Measurements from ENCODE around the gene GIN1. TPM values are rescaled to one million over a fixed set of nuclear protein-coding genes. Genes with fewer than 3 reads are reported as not detected.

GIN1 gene
- total and polyA plus RNA-seq, 9 of the 15 experiments (the other 6 are each of a cell fraction or from before 2014, with no cell fraction given): 2.4 to 9.8 (median 7.8) TPM

DNA sequence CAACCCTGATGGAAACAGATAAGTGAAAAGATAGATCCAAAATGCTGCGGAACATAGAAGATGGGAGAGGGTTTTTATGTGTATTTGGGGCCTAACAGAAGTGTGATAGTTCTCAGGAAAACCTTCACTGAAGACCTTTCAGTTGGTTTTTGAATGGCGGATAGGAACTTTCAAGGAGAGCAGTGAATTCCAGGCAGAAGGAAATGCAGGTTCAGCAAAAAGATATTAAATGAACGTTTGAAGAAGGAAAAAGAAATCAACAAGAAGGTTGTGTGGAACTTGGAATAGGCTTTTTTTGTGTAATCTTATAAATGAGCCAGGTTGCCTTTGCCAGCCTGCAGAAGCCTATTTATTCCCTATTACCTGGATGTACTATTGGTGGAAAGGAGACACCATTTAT lies 2.3 kb upstream of the GIN1 start:
- Histone ChIP-seq H3K27ac (ENCODE audit: extremely low read depth, low read depth, low read length) (no peak overlapping the region; the same call in 2 of the 3 replicates), H3K79me2 (ENCODE audit: control insufficient read depth, insufficient read depth, low read length) (peaks cover 92% of the 10 kb centered on the region), H3K9ac (ENCODE audit: insufficient read depth in 1 of 2, low read depth in 2 of 2, low read length in 2 of 2) (peak overlapping the region; percentile 23 to 99; a peak in 3 of 4 replicates), H2AFZ (ENCODE audit: low read depth, low read length) (no peak overlapping the region), H3K4me3 (peak overlapping the region; percentile 60), H3K9me1 (ENCODE audit: control insufficient read depth, insufficient read depth, low read length) (no peaks in the 10 kb centered on the region), H4K20me1 (replicated peaks; ENCODE audit: control insufficient read depth, insufficient read depth, low read length) (no peaks in the 10 kb centered on the region), H3K27me3 (ENCODE audit: control insufficient read depth in 2 of 2, insufficient read depth in 2 of 2, low read length in 2 of 2) (no peaks in the 10 kb centered on the region), H3K36me3 (ENCODE audit: control insufficient read depth, insufficient read depth, low read length) (peaks cover 18% of the 10 kb centered on the region), H3K9me3 (replicated peaks; ENCODE audit: control insufficient read depth, insufficient read depth, low read depth, low read length) (no peaks in the 10 kb centered on the region), H3K4me1 (replicated peaks in 1 of 2; ENCODE audit: control insufficient read depth in 2 of 2, insufficient read depth in 2 of 2, low read length in 2 of 2) (peaks cover 0 to 18% of the 10 kb centered on the region in 2 experiments; a peak in 4 of 5 replicates), H3K4me2 (ENCODE audit: insufficient read depth, low read length) (peak overlapping the region; percentile 90)
- intact Hi-C loops (cut with micrococcal nuclease): loop anchor here (5.0 to 10.0 kb wide), 2 partner anchors 65 to 963 kb away; no protein-coding TSS in a partner anchor
- BruUV-seq (replicated peaks): no TSS peak
- CTCF ChIA-PET (ENCODE audit: low intra/inter-chr PET ratio): no interaction called here
- no peak for ATAC-seq
- DNase-seq (ENCODE audit: extremely low read depth in 1 of 4, low spot score in 3 of 4): no peak
- in situ Hi-C loops (cut with MboI): no loop called here
- TF ChIP-seq FOXM1 (IDR thresholded peaks at IDR 0.05; ENCODE audit: low read depth) (no peak), FOXM1 (CRISPR knock-in tag; IDR thresholded peaks at IDR 0.05; ENCODE audit: low read depth) (no peak), HNRNPK (IDR thresholded peaks at IDR 0.05; ENCODE audit: low read depth, low read length, poor library complexity, severe bottlenecking) (no peak), FOS (IDR thresholded peaks at IDR 0.05; ENCODE audit: extremely low read depth, insufficient read length) (no peak), ZNF121 (CRISPR knock-in tag; conservative IDR thresholded peaks at IDR 0.05) (no peak), ELF2 (CRISPR knock-in tag; IDR thresholded peaks at IDR 0.05) (no peak), MAFF (IDR thresholded peaks at IDR 0.05; ENCODE audit: low read length) (peak; percentile 37), GABPB2 (CRISPR knock-in tag; conservative IDR thresholded peaks at IDR 0.05) (no peak), BCOR (IDR thresholded peaks at IDR 0.05) (no peak), MAFG (tag; conservative IDR thresholded peaks at IDR 0.05) (peak; percentile 43), C11orf30 (IDR thresholded peaks at IDR 0.05; ENCODE audit: low read depth) (peak; percentile 74), ZNF316 (IDR thresholded peaks at IDR 0.05) (peak; percentile 83)
- TF ChIP-seq, protein P1, sequence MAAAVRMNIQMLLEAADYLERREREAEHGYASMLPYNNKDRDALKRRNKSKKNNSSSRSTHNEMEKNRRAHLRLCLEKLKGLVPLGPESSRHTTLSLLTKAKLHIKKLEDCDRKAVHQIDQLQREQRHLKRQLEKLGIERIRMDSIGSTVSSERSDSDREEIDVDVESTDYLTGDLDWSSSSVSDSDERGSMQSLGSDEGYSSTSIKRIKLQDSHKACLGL (CRISPR knock-in tag; IDR thresholded peaks at IDR 0.05; ENCODE audit: borderline replicate concordance, poor library complexity, severe bottlenecking): no peak
- TF ChIP-seq, protein P2, sequence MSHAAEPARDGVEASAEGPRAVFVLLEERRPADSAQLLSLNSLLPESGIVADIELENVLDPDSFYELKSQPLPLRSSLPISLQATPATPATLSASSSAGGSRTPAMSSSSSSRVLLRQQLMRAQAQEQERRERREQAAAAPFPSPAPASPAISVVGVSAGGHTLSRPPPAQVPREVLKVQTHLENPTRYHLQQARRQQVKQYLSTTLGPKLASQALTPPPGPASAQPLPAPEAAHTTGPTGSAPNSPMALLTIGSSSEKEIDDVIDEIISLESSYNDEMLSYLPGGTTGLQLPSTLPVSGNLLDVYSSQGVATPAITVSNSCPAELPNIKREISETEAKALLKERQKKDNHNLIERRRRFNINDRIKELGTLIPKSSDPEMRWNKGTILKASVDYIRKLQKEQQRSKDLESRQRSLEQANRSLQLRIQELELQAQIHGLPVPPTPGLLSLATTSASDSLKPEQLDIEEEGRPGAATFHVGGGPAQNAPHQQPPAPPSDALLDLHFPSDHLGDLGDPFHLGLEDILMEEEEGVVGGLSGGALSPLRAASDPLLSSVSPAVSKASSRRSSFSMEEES (CRISPR knock-in tag; IDR thresholded peaks at IDR 0.05): no peak
- TF ChIP-seq, protein P3, sequence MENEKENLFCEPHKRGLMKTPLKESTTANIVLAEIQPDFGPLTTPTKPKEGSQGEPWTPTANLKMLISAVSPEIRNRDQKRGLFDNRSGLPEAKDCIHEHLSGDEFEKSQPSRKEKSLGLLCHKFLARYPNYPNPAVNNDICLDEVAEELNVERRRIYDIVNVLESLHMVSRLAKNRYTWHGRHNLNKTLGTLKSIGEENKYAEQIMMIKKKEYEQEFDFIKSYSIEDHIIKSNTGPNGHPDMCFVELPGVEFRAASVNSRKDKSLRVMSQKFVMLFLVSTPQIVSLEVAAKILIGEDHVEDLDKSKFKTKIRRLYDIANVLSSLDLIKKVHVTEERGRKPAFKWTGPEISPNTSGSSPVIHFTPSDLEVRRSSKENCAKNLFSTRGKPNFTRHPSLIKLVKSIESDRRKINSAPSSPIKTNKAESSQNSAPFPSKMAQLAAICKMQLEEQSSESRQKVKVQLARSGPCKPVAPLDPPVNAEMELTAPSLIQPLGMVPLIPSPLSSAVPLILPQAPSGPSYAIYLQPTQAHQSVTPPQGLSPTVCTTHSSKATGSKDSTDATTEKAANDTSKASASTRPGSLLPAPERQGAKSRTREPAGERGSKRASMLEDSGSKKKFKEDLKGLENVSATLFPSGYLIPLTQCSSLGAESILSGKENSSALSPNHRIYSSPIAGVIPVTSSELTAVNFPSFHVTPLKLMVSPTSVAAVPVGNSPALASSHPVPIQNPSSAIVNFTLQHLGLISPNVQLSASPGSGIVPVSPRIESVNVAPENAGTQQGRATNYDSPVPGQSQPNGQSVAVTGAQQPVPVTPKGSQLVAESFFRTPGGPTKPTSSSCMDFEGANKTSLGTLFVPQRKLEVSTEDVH (IDR thresholded peaks at IDR 0.05; ENCODE audit: low read depth, partially characterized antibody): no peak
- TF ChIP-seq, protein P4, sequence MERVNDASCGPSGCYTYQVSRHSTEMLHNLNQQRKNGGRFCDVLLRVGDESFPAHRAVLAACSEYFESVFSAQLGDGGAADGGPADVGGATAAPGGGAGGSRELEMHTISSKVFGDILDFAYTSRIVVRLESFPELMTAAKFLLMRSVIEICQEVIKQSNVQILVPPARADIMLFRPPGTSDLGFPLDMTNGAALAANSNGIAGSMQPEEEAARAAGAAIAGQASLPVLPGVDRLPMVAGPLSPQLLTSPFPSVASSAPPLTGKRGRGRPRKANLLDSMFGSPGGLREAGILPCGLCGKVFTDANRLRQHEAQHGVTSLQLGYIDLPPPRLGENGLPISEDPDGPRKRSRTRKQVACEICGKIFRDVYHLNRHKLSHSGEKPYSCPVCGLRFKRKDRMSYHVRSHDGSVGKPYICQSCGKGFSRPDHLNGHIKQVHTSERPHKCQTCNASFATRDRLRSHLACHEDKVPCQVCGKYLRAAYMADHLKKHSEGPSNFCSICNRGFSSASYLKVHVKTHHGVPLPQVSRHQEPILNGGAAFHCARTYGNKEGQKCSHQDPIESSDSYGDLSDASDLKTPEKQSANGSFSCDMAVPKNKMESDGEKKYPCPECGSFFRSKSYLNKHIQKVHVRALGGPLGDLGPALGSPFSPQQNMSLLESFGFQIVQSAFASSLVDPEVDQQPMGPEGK (CRISPR knock-in tag; IDR thresholded peaks at IDR 0.05; ENCODE audit: borderline replicate concordance): no peak
- no peak for FAIRE-seq
- POLR2A ChIA-PET: no interaction called here
- 19% methylated on average over 3 of the region's 3 CpGs for WGBS (ENCODE audit: insufficient coverage, low coverage, missing lambda C conversion rate)
